SH-SY5Y (cell line): ENCODE results near the gene RPS28.

Experiments used
- GATA2 ChIP-seq: IDR thresholded peaks from 2 replicates; pipeline ENCODE4 v1.6.1; 2011; ENCODE audit warnings: mild to moderate bottlenecking, low read depth, low read length
- GATA3 ChIP-seq: IDR thresholded peaks from 2 replicates; pipeline ENCODE4 v1.6.1; 2011; ENCODE audit warnings: low read depth, mild to moderate bottlenecking, low read length, moderate library complexity

- TF ChIP-seq GATA2 (no peak), GATA3 (no peak)
Measured at GRCh38 chr19:8306235-8307054, 14.9 kb upstream of the RPS28 start.
